BE2C (cell line): ENCODE data around the gene CNKSR3.

Source experiments
- DNase-seq: peaks from one replicate; pipeline ENCODE4 v3.0.0-alpha.2; 2020
- H3K27me3 ChIP-seq: fragments of 250-450 bp; sonication (Bioruptor Pico); 2 replicates; pipeline ENCODE4 v1.5.1; 2020; ENCODE audit warnings: mild to moderate bottlenecking
- H3K36me3 ChIP-seq: fragments of 250-450 bp; sonication (Bioruptor Pico); 2 replicates; pipeline ENCODE4 v1.5.1; 2020; ENCODE audit warnings: mild to moderate bottlenecking
- H3K4me1 ChIP-seq: fragments of 250-450 bp; sonication (Bioruptor Pico); 2 replicates; pipeline ENCODE4 v1.5.1; 2020
- H3K4me3 ChIP-seq: 2 replicates; pipeline ENCODE4 v1.5.1; 2011; ENCODE audit warnings: low read depth, low read length
- H3K9me3 ChIP-seq: fragments of 250-450 bp; sonication (Bioruptor Pico); 2 replicates; pipeline ENCODE4 v1.5.1; 2020
- TF ChIP-seq, protein P1 (sequence below): IDR thresholded peaks from 2 replicates; pipeline ENCODE4 v1.5.1; 2012; ENCODE audit warnings: mild to moderate bottlenecking, low read depth, low read length

Gene CNKSR3

DNA sequence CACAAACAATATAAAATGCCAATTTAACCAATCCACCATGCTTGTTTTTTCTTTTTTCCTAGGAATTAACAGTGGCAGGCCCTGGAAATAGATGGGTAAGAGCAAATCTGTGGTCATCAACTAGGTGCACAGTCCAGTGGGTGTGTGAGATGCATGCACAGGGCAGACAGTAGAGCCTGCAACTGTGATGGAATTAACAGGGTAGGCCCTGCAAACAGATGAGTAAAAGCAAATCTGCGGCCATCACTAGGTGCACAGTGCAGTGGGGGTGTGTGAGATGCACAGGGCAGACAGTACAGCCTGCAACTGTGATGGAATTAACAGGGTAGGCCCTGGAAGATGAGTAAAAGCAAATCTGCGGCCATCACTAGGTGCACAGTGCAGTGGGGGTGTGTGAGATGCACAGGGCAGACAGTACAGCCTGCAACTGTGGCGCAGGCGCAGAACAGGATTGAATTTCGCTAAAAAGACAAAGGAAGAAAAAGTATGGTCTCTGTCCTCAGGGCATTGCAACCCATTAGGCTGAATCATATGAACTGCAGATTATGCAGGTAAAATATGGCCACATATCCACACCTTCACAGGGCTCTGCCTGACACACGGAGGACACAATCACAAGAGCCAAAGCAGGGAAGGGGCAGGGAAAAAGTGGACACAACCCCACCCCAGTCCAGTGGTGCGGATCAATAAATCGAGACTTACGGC lies 112.8 kb downstream of the CNKSR3 start:
- TF ChIP-seq, protein P1, sequence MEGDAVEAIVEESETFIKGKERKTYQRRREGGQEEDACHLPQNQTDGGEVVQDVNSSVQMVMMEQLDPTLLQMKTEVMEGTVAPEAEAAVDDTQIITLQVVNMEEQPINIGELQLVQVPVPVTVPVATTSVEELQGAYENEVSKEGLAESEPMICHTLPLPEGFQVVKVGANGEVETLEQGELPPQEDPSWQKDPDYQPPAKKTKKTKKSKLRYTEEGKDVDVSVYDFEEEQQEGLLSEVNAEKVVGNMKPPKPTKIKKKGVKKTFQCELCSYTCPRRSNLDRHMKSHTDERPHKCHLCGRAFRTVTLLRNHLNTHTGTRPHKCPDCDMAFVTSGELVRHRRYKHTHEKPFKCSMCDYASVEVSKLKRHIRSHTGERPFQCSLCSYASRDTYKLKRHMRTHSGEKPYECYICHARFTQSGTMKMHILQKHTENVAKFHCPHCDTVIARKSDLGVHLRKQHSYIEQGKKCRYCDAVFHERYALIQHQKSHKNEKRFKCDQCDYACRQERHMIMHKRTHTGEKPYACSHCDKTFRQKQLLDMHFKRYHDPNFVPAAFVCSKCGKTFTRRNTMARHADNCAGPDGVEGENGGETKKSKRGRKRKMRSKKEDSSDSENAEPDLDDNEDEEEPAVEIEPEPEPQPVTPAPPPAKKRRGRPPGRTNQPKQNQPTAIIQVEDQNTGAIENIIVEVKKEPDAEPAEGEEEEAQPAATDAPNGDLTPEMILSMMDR, result no peak
- no peak overlapping the region for H3K4me3 ChIP-seq
- no peaks in the 10 kb centered on the region; the same call in 1 of the 2 replicates for H3K4me1 ChIP-seq
- no peaks in the 10 kb centered on the region for H3K9me3 ChIP-seq
- H3K36me3 ChIP-seq, result peaks cover 20% of the 10 kb centered on the region
- H3K27me3 ChIP-seq, result no peaks in the 10 kb centered on the region
- DNase-seq, result no peak

DNA sequence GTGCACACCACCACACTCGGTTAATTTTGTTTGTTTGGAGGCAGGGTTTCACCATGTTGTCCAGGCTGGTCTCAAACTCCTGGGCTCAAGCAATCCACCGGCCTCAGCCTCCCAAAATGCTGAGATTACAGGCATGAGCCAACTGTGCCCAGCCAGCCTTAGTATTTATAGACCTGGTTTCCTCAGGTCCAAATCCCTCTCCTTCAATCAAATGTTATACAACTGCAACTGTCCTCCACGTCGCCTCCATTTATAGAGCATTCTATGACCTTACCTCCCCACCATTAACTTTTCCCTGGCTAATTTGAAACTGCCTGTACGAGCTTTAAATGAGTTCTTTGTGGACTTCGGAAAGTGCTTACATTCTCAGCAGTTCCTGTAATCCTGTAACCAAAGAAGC lies 114.6 kb downstream of the CNKSR3 start:
- H3K9me3 ChIP-seq, result no peaks in the 10 kb centered on the region
- TF ChIP-seq, protein P1, result no peak
- peaks cover 7% of the 10 kb centered on the region; the same call in 1 of the 2 replicates for H3K36me3 ChIP-seq
- H3K4me3 ChIP-seq, result no peak overlapping the region
- no peaks in the 10 kb centered on the region; the same call in 1 of the 2 replicates for H3K4me1 ChIP-seq
- no peaks in the 10 kb centered on the region for H3K27me3 ChIP-seq
- DNase-seq, result no peak

DNA sequence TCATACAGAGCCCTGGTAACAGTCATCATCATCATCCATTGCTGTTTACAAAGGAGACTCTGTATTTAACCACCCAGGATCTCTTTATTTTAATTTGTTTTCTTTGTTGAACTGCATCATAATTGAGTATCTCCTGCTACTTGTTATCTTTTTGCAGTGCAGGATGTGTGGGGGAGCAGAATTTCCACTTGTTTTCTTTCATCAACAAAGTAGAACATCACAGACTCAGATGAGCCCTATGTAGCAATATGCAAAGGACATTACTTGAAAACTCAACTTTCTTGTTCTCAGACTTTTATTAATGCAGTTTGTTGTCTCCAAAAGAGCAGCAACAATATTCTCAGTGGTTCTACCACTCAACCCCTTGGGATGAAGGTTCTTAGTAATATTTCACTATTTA lies 115.2 kb downstream of the CNKSR3 start:
- Histone ChIP-seq H3K4me1 (no peaks in the 10 kb centered on the region; the same call in 1 of the 2 replicates), H3K4me3 (no peak overlapping the region), H3K36me3 (peaks cover 3% of the 10 kb centered on the region; the same call in 1 of the 2 replicates), H3K9me3 (no peaks in the 10 kb centered on the region), H3K27me3 (no peaks in the 10 kb centered on the region)
- DNase-seq, result no peak
- TF ChIP-seq, protein P1, result no peak

DNA sequence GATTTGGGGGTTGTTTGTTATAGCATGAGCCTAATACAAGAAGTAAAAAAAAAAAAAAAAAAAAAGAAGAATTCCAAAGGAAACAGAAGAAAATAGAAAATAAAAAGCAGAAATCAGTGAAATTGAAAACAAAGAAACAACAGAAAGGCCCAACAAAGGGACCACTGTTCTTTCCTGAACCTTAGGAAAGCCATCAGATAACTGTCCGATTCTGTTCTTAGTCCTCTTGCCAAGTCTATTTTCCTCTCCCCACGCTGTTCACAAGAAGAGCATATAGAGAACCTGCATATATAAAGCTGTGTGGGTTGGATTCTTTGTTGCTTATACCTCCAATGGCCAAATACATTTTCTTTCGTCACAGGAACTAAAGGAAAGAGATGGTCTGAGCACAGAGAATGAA lies 115.9 kb downstream of the CNKSR3 start:
- no peaks in the 10 kb centered on the region for H3K27me3 ChIP-seq
- TF ChIP-seq, protein P1, result no peak
- H3K4me1 ChIP-seq, result no peaks in the 10 kb centered on the region; the same call in 1 of the 2 replicates
- H3K36me3 ChIP-seq, result no peaks in the 10 kb centered on the region
- no peaks in the 10 kb centered on the region for H3K9me3 ChIP-seq
- no peak for DNase-seq
- H3K4me3 ChIP-seq, result no peak overlapping the region

DNA sequence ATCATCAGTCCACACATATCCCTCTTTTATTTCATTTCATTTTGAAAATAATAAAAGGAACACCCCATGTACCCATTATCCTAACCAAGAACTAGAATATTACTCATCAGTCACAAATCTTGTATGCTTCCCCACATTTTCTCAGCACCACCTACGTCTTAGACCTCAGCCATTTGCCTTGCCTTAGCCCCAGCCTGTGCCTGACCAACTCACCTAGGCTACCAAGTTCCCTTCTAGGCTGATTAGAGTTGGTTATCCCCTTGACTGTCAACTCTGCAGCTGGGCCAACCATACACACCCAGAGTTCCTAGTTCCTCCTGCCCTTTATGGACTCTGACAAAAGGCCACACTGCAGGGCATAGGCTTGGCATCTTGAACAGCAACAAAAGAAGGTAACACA lies 120.5 kb downstream of the CNKSR3 start:
- Histone ChIP-seq H3K27me3 (no peaks in the 10 kb centered on the region), H3K9me3 (no peaks in the 10 kb centered on the region), H3K4me1 (no peaks in the 10 kb centered on the region; the same call in 1 of the 2 replicates), H3K36me3 (no peaks in the 10 kb centered on the region), H3K4me3 (no peak overlapping the region)
- no peak for DNase-seq
- TF ChIP-seq, protein P1, result no peak

DNA sequence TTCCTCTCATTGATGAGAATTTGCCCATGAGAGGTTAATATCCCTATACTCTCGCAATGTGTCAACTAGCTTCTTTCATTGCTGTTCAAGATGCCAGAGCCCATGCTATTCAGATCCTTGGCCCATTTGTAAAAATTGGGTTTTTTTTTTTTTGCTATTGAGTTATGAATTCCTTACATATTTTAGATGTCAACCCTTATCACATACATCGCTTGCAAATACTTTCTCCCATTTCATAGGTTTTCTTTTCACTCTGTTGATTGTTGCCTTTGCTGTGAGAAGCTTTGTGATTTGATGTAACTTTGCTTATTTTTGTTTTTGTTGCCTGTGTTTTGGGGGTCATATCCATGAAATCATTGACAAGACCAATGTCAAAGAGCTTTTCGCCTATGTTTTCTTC lies 121.7 kb downstream of the CNKSR3 start:
- H3K4me1 ChIP-seq, result no peaks in the 10 kb centered on the region; the same call in 1 of the 2 replicates
- no peaks in the 10 kb centered on the region for H3K27me3 ChIP-seq
- TF ChIP-seq, protein P1, result no peak
- H3K36me3 ChIP-seq, result no peaks in the 10 kb centered on the region
- no peak for DNase-seq
- no peak overlapping the region for H3K4me3 ChIP-seq
- no peaks in the 10 kb centered on the region for H3K9me3 ChIP-seq
